Mucosa of stomach (tissue), 1 donor: ENCODE results near the gene MARCHF11.

Source experiments
- H3K27me3 ChIP-seq: one replicate; pipeline ENCODE4 v1.7.0; 2013; ENCODE audit warnings: mild to moderate bottlenecking, low read length; ENCODE audit not compliant: control insufficient read depth, insufficient read depth
- H3K36me3 ChIP-seq: one replicate; pipeline ENCODE4 v1.7.0; 2013; ENCODE audit warnings: low read length; ENCODE audit not compliant: control insufficient read depth, insufficient read depth
- H3K4me1 ChIP-seq: one replicate; pipeline ENCODE4 v1.7.0; 2013; ENCODE audit warnings: mild to moderate bottlenecking, low read length; ENCODE audit not compliant: control insufficient read depth, insufficient read depth
- H3K4me3 ChIP-seq: one replicate; pipeline ENCODE4 v1.7.0; 2013; ENCODE audit warnings: low read length
- H3K9ac ChIP-seq: one replicate; pipeline ENCODE4 v1.7.0; 2013; ENCODE audit warnings: mild to moderate bottlenecking, low read length, moderate library complexity
- H3K9me3 ChIP-seq: one replicate; pipeline ENCODE4 v1.7.0; 2013; ENCODE audit warnings: mild to moderate bottlenecking, low read length, moderate library complexity; ENCODE audit not compliant: control insufficient read depth
- donor health status: Pancreatic carcinoma.

Gene MARCHF11

DNA sequence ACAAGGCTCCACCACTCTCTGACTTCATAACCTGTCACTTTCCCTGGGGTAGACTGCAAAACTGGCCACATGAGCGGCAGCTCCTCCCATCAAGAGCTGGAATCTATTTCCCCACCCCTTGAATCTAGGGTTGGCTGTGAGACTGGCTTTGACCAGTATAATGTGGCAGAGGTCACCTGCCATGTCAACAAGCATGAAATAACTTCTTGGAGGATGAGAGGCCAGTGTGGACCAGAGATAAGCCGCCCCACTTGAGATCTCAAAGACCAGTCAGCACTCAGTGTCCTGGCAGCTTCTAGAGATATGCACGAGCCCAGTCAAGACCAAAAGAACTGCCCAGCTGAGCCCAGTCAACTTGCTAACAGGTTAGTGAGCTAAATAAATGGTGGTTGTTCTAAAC, 59.0 kb downstream of the MARCHF11 start:
- no peaks in the 10 kb centered on the region for H3K27me3 ChIP-seq
- no peaks in the 10 kb centered on the region for H3K36me3 ChIP-seq
- no peaks in the 10 kb centered on the region for H3K9me3 ChIP-seq
- no peaks in the 10 kb centered on the region for H3K4me1 ChIP-seq
- H3K9ac ChIP-seq, result no peak overlapping the region
- no peak overlapping the region for H3K4me3 ChIP-seq

DNA sequence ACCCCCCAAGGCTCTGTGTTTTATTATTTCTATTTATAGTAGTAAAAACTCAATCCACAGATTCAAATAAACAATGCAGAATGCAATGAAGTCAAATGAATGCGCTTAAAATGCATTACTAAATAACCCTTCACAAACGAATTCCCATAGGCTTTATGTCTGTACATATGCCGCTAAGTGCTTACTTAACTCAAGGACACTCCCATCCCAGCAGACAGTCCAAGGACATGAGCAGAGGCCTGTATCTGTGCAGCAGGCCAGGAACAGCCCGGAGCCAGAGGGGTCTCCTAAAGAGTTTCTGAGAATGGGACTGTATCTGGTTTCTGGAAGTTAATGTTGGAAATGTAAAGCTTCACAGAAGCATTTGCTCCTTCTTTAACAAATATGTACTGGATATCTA, 59.8 kb downstream of the MARCHF11 start:
- no peak overlapping the region for H3K4me3 ChIP-seq
- no peaks in the 10 kb centered on the region for H3K4me1 ChIP-seq
- H3K9ac ChIP-seq, result no peak overlapping the region
- H3K36me3 ChIP-seq, result no peaks in the 10 kb centered on the region
- no peaks in the 10 kb centered on the region for H3K9me3 ChIP-seq
- H3K27me3 ChIP-seq, result no peaks in the 10 kb centered on the region

GRCh38 chr5:16115140-16115539, 64.5 kb downstream of the MARCHF11 start:
- Histone ChIP-seq H3K9ac (no peak overlapping the region), H3K9me3 (no peaks in the 10 kb centered on the region), H3K4me1 (no peaks in the 10 kb centered on the region), H3K36me3 (no peaks in the 10 kb centered on the region), H3K27me3 (no peaks in the 10 kb centered on the region), H3K4me3 (no peak overlapping the region)

DNA sequence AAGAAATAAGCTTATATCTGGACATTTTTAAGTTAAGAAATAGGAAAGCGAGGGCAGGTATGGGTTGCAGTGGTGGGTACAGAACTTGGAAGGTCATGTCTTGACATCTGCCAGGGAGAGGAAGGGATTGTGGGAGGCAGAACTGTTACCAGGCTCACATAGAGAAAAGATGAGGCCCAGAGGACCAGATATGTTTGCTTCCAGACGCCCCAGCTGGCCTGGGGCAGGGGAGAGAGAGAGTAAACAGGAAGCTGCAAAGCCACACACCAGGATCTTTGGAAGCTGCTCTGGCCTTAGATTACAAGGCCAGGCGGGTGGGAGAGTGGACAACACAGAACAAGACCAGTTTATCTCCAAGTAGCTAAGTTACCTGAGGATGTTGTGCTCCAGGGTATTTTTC, 71.2 kb downstream of the MARCHF11 start:
- H3K27me3 ChIP-seq, result no peaks in the 10 kb centered on the region
- no peaks in the 10 kb centered on the region for H3K4me1 ChIP-seq
- H3K4me3 ChIP-seq, result no peak overlapping the region
- no peak overlapping the region for H3K9ac ChIP-seq
- H3K9me3 ChIP-seq, result no peaks in the 10 kb centered on the region
- no peaks in the 10 kb centered on the region for H3K36me3 ChIP-seq

DNA sequence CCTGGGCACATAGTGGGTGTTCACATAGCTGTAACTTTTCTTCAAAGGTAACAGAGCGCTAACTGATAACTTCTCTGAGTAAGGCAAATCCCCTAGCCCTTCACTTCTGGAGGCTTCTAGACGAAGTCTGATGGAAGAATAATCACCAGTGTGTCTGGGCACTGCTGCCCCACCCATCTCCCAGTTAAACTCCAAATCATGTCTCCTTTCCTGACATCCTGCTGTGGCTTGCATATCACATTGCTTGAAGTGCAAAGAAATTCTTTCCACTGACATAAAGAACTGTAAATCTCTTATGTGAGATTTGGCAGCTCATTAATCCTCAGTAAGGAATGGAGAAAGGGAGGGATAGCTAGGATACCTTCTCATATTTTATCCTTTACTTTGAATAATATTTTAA, 74.6 kb downstream of the MARCHF11 start:
- H3K9ac ChIP-seq, result no peak overlapping the region
- no peaks in the 10 kb centered on the region for H3K27me3 ChIP-seq
- no peaks in the 10 kb centered on the region for H3K9me3 ChIP-seq
- H3K4me3 ChIP-seq, result no peak overlapping the region
- H3K36me3 ChIP-seq, result no peaks in the 10 kb centered on the region
- H3K4me1 ChIP-seq, result no peaks in the 10 kb centered on the region

DNA sequence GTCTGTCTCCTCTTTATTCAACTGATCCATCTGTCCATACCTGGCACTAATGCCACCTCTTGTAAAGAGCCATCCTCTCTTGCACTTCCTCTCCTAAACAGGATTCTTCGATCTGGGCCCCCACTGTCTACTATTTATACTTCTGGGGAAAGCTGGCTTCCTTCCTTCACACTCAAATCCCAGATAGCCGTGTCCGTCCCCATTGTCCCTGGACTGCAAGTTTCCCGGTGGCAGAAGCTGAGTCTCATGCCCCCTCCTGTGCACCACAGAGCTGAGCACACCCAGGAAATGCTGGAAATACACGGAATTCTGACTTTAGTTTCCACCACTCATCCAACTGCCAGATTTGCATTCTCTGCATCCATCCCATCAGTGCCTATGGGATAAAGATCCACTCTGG, 84.0 kb downstream of the MARCHF11 start:
- Histone ChIP-seq H3K27me3 (no peaks in the 10 kb centered on the region), H3K4me3 (no peak overlapping the region), H3K36me3 (no peaks in the 10 kb centered on the region)

GRCh38 chr5:16090270-16090669, 89.3 kb downstream of the MARCHF11 start:
- Histone ChIP-seq H3K4me1 (no peaks in the 10 kb centered on the region), H3K4me3 (no peak overlapping the region), H3K9me3 (no peaks in the 10 kb centered on the region), H3K9ac (no peak overlapping the region), H3K36me3 (no peaks in the 10 kb centered on the region), H3K27me3 (no peaks in the 10 kb centered on the region)

More for the DNA sequence above, 84.0 kb downstream of the MARCHF11 start:
- Histone ChIP-seq H3K9ac (no peak overlapping the region), H3K9me3 (no peaks in the 10 kb centered on the region), H3K4me1 (no peaks in the 10 kb centered on the region)

DNA sequence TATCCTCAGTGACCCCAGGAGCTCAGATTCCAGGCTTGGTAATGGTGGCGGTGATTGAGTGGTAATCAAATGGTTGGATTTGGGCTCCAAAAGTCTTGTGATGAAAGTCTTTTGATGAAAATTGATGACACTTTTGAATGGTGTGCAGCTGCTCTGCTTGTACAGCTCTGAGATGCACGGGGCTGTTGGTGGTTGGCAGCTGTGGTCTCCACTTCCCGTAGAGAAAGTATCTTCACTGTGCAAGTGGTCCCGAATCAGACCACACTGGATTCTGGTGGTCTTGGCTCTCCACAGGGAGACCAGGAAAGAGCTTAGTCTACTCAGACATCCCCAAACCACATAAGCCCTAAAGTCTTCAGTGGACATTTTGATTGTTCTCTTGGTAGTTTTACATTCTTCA, 96.6 kb downstream of the MARCHF11 start:
- Histone ChIP-seq H3K36me3 (no peaks in the 10 kb centered on the region), H3K9me3 (no peaks in the 10 kb centered on the region), H3K27me3 (no peaks in the 10 kb centered on the region), H3K4me1 (no peaks in the 10 kb centered on the region), H3K4me3 (no peak overlapping the region), H3K9ac (no peak overlapping the region)

GRCh38 chr5:16082053-16082452, 97.5 kb downstream of the MARCHF11 start:
- Histone ChIP-seq H3K27me3 (no peaks in the 10 kb centered on the region), H3K36me3 (no peaks in the 10 kb centered on the region), H3K4me1 (no peaks in the 10 kb centered on the region), H3K9me3 (no peaks in the 10 kb centered on the region), H3K4me3 (no peak overlapping the region), H3K9ac (no peak overlapping the region)

DNA sequence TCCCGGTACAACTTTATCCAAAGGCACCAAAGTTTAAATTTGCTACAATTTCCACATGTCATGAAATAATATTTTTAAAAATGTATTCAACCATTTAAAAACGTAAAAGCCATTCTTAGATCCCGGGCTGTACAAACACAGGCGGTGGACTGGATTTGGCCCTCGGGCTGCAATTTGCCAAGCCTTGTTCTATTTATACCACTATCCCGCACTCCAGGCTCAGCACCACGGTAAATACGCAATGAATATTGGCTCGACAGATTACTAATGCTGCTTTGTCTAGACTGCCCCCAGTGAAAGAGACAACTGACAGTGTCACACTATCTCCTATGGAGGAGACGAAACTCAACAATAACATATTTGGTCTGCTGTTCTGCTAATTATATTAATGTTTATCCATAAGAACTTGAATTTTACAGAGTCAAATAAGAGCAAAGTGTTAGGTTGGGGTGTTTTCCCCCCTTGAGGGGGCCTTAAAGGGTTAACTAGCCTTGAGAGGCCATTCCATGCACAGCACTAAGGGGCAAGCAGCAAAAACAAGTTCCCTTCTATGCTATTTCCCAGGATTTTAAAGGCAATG, 98.1 kb downstream of the MARCHF11 start:
- no peaks in the 10 kb centered on the region for H3K4me1 ChIP-seq
- no peak overlapping the region for H3K4me3 ChIP-seq
- no peaks in the 10 kb centered on the region for H3K27me3 ChIP-seq
- no peaks in the 10 kb centered on the region for H3K9me3 ChIP-seq
- H3K9ac ChIP-seq, result no peak overlapping the region
- H3K36me3 ChIP-seq, result no peaks in the 10 kb centered on the region

- Histone ChIP-seq H3K4me1 (no peaks in the 10 kb centered on the region), H3K36me3 (no peaks in the 10 kb centered on the region), H3K27me3 (no peaks in the 10 kb centered on the region), H3K9ac (no peak overlapping the region), H3K9me3 (no peaks in the 10 kb centered on the region), H3K4me3 (no peak overlapping the region)
Measured at GRCh38 chr5:16076657-16077056, 102.9 kb downstream of the MARCHF11 start.

GRCh38 chr5:16074358-16074757, 105.2 kb downstream of the MARCHF11 start:
- H3K4me1 ChIP-seq, result no peaks in the 10 kb centered on the region
- H3K27me3 ChIP-seq, result no peaks in the 10 kb centered on the region
- H3K36me3 ChIP-seq, result no peaks in the 10 kb centered on the region

GRCh38 chr5:16072616-16073015, 107.0 kb downstream of the MARCHF11 start:
- Histone ChIP-seq H3K4me1 (no peaks in the 10 kb centered on the region), H3K36me3 (no peaks in the 10 kb centered on the region), H3K9me3 (no peaks in the 10 kb centered on the region), H3K4me3 (no peak overlapping the region), H3K9ac (no peak overlapping the region), H3K27me3 (no peaks in the 10 kb centered on the region)

More at GRCh38 chr5:16074358-16074757, 105.2 kb downstream of the MARCHF11 start:
- Histone ChIP-seq H3K4me3 (no peak overlapping the region), H3K9ac (no peak overlapping the region), H3K9me3 (no peaks in the 10 kb centered on the region)
